ENCODE results near the gene KRT20.
A peak's percentile ranks its signal among the peaks of the same experiment; 100 is the strongest.
"Not testable (repeated sequence)": the region's sequence is repeated elsewhere in the genome, so short reads cannot be mapped to it uniquely, and the experiment has no call there.

KRT20 gene

DNA sequence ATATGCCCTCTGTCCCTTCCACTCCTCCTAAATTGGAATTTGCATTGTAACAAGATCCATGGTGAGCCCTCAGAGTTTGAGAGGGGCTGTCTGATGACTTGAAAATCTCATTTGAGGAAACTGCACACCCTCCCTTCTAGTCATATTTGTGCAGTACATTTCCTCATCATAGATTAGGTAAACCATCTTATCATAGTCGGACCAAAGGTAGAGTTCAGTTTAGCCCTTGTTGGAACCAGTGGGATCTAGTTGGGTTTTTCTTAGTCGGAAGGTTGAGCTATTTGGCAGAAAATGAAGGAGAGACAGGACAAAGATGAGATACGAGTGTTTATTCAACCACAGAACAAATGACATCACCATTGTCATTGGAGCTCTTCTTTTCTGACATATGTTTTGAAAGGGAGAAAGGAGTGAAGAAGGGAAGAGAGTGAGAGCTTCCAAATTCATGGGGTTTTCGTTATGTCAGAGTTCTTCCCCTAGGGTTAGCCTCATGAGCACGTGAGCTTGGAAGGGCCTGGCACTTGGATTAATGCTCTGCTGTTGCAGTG, 15.8 kb upstream of the KRT20 start:
- DNase-seq (ENCODE audit: low spot score): no peak

DNA sequence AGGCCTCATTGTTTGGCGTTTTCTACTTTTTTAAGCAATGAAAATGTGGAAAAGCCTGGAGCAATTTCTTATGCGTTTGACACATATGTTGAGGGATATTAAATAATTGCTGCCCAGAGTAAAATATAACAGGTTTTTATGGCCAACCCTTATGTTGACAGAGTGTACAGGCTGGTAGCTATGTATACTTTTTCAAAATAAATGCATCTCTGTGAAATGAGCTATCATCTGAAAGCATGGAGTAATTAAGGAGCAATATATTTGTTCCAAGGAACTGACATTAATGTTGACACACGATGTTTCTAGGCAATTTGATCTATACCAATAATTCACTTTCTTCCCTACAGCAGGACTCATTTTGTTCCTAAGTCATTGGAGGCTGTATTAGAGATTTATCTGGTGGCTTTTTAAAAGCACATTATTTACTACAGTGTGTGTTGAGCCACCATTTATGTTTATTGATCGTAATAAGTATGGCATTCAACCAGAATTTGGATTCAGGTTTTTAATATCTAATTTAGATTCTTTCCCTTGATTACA, 11.9 kb upstream of the KRT20 start:
- no peak for DNase-seq (ENCODE audit: low spot score)

DNA sequence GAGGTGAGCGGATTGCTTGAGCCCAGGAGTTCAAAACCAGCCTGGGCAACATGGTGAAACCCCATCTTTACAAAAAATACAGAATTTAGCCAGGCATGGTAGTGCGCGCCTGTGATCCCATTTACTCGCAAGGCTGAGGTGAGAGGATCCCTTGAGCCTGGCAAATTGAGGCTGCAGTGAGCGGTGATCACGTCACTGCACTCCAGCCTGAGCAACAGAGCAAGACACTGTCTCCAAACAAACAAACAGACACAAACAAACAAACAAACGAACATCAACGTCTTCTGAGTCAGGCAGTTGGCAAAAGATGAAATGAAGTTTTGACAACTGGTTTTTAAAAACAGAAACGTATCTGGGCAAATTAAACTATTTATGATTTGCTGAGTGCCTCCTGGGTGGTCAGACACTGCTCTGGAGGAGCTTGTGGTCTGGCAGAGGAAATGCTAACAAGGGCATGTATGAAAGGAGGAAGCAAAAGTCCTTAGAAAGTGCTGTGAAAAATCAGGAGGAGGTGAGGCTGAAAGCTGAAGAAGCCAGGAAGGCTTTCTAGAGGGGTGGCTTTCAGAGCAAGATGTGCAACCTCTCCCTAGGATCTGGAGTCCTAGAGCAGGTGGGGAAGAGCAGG, 10.2 kb upstream of the KRT20 start:
- DNase-seq (ENCODE audit: low spot score): no peak

DNA sequence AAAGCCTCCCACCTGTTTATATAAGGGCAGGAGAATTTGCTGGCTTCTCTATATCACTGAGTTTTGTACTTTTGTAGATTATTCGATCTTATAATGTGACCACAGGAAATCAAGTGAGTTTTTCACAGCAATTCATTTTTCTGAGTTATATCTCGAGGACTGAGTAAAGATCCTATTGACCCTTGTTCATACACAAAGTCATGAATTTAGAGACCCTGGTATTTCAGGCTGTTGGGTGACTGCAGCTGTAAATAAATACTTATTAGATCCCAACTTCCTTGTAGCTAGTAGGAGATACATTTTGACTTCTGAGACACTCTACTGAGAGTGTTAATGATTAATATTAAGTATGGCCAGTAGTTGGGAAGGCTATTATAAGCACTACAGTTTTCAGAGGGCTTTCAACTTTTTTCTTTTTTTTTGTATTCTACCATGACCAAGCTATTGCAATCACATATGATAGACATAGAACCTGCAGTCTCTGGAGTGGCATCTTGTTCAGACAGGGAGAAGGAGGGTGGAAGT, 3.2 kb upstream of the KRT20 start:
- no peak for DNase-seq (ENCODE audit: low spot score)

DNA sequence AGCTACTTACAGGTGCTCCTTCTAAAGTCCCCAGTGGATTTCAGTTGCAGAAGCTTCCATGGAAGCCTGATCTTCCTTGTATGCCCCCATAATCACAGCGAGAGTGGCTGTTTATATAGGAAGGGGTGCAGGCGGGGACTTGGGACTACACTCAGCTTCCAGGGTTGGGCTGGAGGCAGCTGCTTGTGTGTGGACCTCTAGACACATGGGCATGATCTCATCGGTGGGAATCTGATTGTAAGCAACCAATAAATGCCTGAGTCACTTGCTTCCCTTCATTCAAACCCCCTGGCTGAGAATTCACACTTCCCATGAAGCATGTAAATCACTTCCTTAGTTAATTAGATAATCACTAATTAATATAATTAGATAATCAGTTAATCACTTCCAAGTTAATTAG, 1.0 kb upstream of the KRT20 start:
- DNase-seq (ENCODE audit: low spot score): no peak

DNA sequence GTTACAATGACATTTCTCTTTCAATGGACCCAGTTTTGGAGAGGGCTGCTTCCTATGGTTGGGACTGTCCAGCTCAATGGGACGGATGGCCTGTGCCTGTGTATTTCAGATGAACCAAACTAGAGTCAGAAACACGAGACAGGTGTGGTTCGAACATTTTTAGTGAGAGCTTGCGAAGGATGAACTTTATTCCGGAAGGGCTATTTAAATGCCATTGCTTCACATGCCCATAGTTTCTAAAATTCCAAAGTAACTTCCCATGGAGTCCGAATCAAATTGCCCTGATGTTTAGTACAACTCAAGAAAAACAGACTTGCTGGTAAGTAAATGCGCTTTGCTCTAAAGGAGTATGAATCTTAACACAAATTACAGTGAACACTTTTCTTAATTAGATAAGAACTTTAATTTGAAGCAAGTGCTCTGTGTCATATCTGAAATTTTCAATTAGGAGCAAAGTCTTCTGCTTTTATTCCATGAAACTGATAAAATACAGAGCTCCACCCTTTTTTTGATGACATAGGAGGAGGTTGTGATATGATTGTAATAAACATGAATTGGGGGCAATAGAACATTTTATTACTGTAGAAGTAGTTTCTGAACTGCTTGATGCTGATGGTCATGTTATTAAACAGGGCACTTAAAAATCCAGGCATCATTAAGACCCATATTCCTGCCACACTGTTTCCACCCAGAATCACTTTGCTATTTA, 1.3 kb downstream of the KRT20 start:
- DNase-seq (ENCODE audit: low spot score): no peak

- no peak for DNase-seq (ENCODE audit: low spot score)
Measured at GRCh38 chr17:40883031-40883430, 2.0 kb downstream of the KRT20 start.

- no peak for DNase-seq (ENCODE audit: low spot score)
Measured at GRCh38 chr17:40879026-40879425, 6.0 kb downstream of the KRT20 start.

GRCh38 chr17:40878044-40878443, 7.0 kb downstream of the KRT20 start:
- DNase-seq (ENCODE audit: low spot score): no peak

DNA sequence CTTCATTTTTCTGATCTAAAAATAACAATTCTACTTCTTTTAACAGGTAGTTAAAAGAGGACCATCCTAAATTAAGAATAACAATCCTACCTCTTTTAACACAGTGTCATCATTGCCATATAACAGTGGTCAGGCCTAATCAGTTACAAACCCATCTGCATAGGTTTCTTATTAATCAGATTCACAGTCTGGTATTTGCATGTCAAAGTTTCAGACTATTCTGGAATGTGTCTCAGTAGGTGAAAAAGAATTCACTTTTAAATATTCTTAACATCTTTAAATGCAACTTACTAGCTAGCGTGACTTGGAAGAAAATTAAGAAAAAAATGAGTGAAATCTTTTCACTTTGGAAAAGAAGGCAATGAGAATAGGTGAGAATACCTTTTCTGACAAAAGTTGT, 11.2 kb downstream of the KRT20 start:
- no peak for DNase-seq (ENCODE audit: low spot score)

DNA sequence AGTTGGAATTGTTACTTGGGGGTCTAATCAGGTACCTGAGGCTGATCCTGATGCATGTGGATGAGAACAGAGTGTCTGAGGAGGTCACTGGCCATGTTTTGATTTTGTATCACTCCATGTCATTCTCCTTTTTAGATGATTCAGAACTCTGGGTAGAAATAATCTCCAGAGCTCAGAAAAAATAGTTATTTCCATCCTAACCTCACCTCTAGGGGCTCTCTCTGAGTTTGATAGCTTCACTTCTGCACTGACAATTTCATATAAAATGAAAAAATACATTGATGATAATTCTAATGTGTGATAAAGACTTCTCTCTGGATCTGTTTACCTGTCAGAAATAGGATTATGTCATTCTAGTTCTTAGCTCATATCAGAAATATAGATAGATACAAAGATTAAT, 11.8 kb downstream of the KRT20 start:
- DNase-seq (ENCODE audit: low spot score): no peak

- DNase-seq (ENCODE audit: low spot score): no peak
Measured at GRCh38 chr17:40872416-40872815, 12.6 kb downstream of the KRT20 start.

- no peak for DNase-seq (ENCODE audit: low spot score)
Measured at GRCh38 chr17:40871316-40871715, 13.7 kb downstream of the KRT20 start.

DNA sequence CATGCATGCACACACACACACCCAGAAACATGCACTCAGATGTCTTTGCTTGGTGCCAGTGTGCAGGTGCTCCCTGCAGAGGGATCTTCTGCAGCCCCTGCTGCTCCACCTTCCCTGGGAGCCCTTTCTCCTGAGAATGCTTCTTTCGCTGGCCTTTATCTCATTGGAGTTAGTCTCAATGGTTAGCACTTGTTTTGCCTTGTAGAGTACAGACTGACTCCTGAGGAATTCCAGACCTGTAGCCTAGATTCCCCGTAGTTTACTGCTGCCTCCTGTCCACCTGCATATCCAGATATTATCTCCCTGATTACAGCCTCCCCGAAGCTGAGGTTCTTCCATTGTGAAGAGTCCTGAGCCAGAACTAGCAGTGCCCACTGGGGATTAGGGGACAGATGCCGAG, 14.9 kb downstream of the KRT20 start:
- no peak for DNase-seq (ENCODE audit: low spot score)

- DNase-seq (ENCODE audit: low spot score): no peak
Measured at GRCh38 chr17:40866838-40867237, 18.2 kb downstream of the KRT20 start, which contains the start of gene KRT12. KRT12 (minus strand) TSS chr17:40867223; CDS start chr17:40867186, 37 bp downstream.

GRCh38 chr17:40864661-40865390, 20.2 kb downstream of the KRT20 start:
- DNase-seq (ENCODE audit: low spot score): peak; percentile 57

DNA sequence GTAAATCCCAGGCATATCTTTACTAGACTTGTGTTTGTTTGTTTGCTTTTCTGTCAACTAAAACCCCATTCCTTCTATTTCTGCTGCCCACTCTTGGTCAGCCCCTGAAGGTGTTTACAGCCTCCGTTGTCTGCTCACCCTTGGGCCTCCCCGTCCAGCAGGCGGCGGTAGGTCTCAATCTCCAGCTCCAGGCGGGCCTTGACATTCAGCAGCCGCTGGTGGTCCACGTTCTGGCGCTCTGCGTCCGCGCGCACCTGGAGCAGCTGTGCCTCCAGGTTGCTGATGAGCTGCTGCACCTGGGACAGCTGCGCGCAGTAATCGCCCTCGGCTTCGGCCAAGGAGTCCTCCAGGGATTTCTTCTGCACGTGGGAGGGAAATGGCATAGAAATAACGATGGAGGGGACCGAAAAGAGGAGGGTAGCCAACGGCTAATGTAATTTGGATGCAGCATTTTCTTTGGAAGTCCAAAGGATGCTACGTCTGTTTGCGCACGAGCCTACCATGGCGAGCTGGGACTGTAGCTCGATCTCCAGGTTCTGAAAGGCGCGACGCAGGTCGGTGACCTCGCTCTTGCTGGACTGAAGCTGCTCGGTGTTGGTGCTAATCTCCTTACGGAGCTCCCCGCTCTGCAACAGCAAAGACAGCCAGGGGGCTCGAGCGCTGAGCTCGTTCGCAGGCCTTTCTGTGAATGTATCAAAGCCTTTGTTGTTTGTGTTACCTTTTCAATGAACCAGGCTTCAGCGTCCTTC, 21.9 kb downstream of the KRT20 start:
- DNase-seq (ENCODE audit: low spot score): no peak

DNA sequence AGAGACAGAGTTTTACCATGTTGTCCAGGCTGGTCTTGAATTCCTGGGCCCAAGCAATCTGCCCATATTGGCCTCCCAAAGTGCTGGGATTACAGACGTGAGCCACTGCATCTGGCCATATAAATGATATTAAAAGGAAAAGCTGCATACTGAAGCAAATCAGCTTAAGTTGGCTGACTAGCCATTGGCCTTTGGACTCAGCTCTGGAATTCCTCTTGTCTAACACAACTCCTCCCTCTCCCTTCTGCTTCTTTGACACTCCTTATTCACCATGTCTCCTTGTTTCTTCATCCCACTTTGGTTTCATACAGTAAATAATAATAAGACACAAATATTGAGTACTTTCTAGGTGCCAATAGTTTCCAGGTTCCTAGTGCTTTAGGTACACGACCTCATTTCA, 25.5 kb downstream of the KRT20 start:
- no peak for DNase-seq (ENCODE audit: low spot score)

- not testable (repeated sequence) for DNase-seq (ENCODE audit: low spot score)
Measured at GRCh38 chr17:40858667-40859066, 26.4 kb downstream of the KRT20 start.

GRCh38 chr17:40857535-40857934, 27.5 kb downstream of the KRT20 start:
- no peak for DNase-seq (ENCODE audit: low spot score)

GRCh38 chr17:40854175-40854814, 30.7 kb downstream of the KRT20 start:
- peak; percentile 82 for DNase-seq (ENCODE audit: low spot score)
